Measurements from ENCODE around the gene CPN2.

The CPN2 gene

GRCh38 chr3:194389269-194389668, 38.1 kb upstream of the CPN2 start:
- TF ChIP-seq TAF1 (IDR thresholded peaks at IDR 0.05; ENCODE audit: borderline replicate concordance, low read depth, low read length) (no peak), POLR2AphosphoS5 (IDR thresholded peaks at IDR 0.05; ENCODE audit: low read depth, low read length) (no peak), POLR2A (IDR thresholded peaks at IDR 0.05; ENCODE audit: low read depth, low read length) (no peak)
- FAIRE-seq (no peak), DNase-seq (ENCODE audit: insufficient read length) (no peak)

GRCh38 chr3:194387926-194388418, 36.8 kb upstream of the CPN2 start:
- FAIRE-seq = no peak
- TF ChIP-seq TAF1 (IDR thresholded peaks at IDR 0.05; ENCODE audit: borderline replicate concordance, low read depth, low read length) (no peak), POLR2AphosphoS5 (IDR thresholded peaks at IDR 0.05; ENCODE audit: low read depth, low read length) (no peak), POLR2A (IDR thresholded peaks at IDR 0.05; ENCODE audit: low read depth, low read length) (no peak)
- no peak for DNase-seq (ENCODE audit: insufficient read length)

- FAIRE-seq = no peak
- TF ChIP-seq POLR2AphosphoS5 (IDR thresholded peaks at IDR 0.05; ENCODE audit: low read depth, low read length) = no peak
- TF ChIP-seq POLR2A (IDR thresholded peaks at IDR 0.05; ENCODE audit: low read depth, low read length) = no peak
- TF ChIP-seq TAF1 (IDR thresholded peaks at IDR 0.05; ENCODE audit: borderline replicate concordance, low read depth, low read length) = no peak
- DNase-seq (ENCODE audit: insufficient read length) = no peak
Observed at GRCh38 chr3:194387276-194387675, 36.1 kb upstream of the CPN2 start.

- FAIRE-seq (no peak), DNase-seq (ENCODE audit: insufficient read length) (no peak)
- TF ChIP-seq POLR2AphosphoS5 (IDR thresholded peaks at IDR 0.05; ENCODE audit: low read depth, low read length) (no peak), POLR2A (IDR thresholded peaks at IDR 0.05; ENCODE audit: low read depth, low read length) (no peak)
Observed at GRCh38 chr3:194386648-194387047, 35.5 kb upstream of the CPN2 start.

GRCh38 chr3:194386066-194386465, 34.9 kb upstream of the CPN2 start:
- FAIRE-seq (no peak), DNase-seq (ENCODE audit: insufficient read length) (no peak)
- TF ChIP-seq TAF1 (IDR thresholded peaks at IDR 0.05; ENCODE audit: borderline replicate concordance, low read depth, low read length) = no peak
- no peak for TF ChIP-seq POLR2AphosphoS5 (IDR thresholded peaks at IDR 0.05; ENCODE audit: low read depth, low read length)
- TF ChIP-seq POLR2A (IDR thresholded peaks at IDR 0.05; ENCODE audit: low read depth, low read length) = no peak

- no peak for FAIRE-seq
- TF ChIP-seq POLR2AphosphoS5 (IDR thresholded peaks at IDR 0.05; ENCODE audit: low read depth, low read length) (no peak), POLR2A (IDR thresholded peaks at IDR 0.05; ENCODE audit: low read depth, low read length) (no peak), TAF1 (IDR thresholded peaks at IDR 0.05; ENCODE audit: borderline replicate concordance, low read depth, low read length) (no peak)
Observed at GRCh38 chr3:194384569-194385001, 33.5 kb upstream of the CPN2 start.

GRCh38 chr3:194384156-194384555, 33.0 kb upstream of the CPN2 start:
- FAIRE-seq (no peak), DNase-seq (ENCODE audit: insufficient read length) (no peak)
- no peak for TF ChIP-seq POLR2A (IDR thresholded peaks at IDR 0.05; ENCODE audit: low read depth, low read length)
- TF ChIP-seq TAF1 (IDR thresholded peaks at IDR 0.05; ENCODE audit: borderline replicate concordance, low read depth, low read length) = no peak
- no peak for TF ChIP-seq POLR2AphosphoS5 (IDR thresholded peaks at IDR 0.05; ENCODE audit: low read depth, low read length)

More at GRCh38 chr3:194384569-194385001, 33.5 kb upstream of the CPN2 start:
- no peak for DNase-seq (ENCODE audit: insufficient read length)

- DNase-seq (ENCODE audit: insufficient read length) (no peak), FAIRE-seq (no peak)
- TF ChIP-seq TAF1 (IDR thresholded peaks at IDR 0.05; ENCODE audit: borderline replicate concordance, low read depth, low read length) (no peak), POLR2AphosphoS5 (IDR thresholded peaks at IDR 0.05; ENCODE audit: low read depth, low read length) (no peak), POLR2A (IDR thresholded peaks at IDR 0.05; ENCODE audit: low read depth, low read length) (no peak)
Observed at GRCh38 chr3:194383276-194383940, 32.3 kb upstream of the CPN2 start.

GRCh38 chr3:194382892-194383223, 31.7 kb upstream of the CPN2 start:
- no peak for TF ChIP-seq TAF1 (IDR thresholded peaks at IDR 0.05; ENCODE audit: borderline replicate concordance, low read depth, low read length)
- no peak for TF ChIP-seq POLR2A (IDR thresholded peaks at IDR 0.05; ENCODE audit: low read depth, low read length)
- TF ChIP-seq POLR2AphosphoS5 (IDR thresholded peaks at IDR 0.05; ENCODE audit: low read depth, low read length) = no peak
- DNase-seq (ENCODE audit: insufficient read length) (no peak), FAIRE-seq (no peak)

GRCh38 chr3:194382196-194382891, 31.2 kb upstream of the CPN2 start:
- no peak for FAIRE-seq
- DNase-seq (ENCODE audit: insufficient read length) = no peak
- TF ChIP-seq POLR2A (IDR thresholded peaks at IDR 0.05; ENCODE audit: low read depth, low read length) (no peak), POLR2AphosphoS5 (IDR thresholded peaks at IDR 0.05; ENCODE audit: low read depth, low read length) (no peak), TAF1 (IDR thresholded peaks at IDR 0.05; ENCODE audit: borderline replicate concordance, low read depth, low read length) (no peak)

- no peak for FAIRE-seq
- DNase-seq (ENCODE audit: insufficient read length) = no peak
- TF ChIP-seq POLR2AphosphoS5 (IDR thresholded peaks at IDR 0.05; ENCODE audit: low read depth, low read length) = no peak
- TF ChIP-seq TAF1 (IDR thresholded peaks at IDR 0.05; ENCODE audit: borderline replicate concordance, low read depth, low read length) = no peak
- no peak for TF ChIP-seq POLR2A (IDR thresholded peaks at IDR 0.05; ENCODE audit: low read depth, low read length)
Observed at GRCh38 chr3:194381460-194381875, 30.3 kb upstream of the CPN2 start.

GRCh38 chr3:194380326-194380725, 29.2 kb upstream of the CPN2 start:
- TF ChIP-seq POLR2A (IDR thresholded peaks at IDR 0.05; ENCODE audit: low read depth, low read length) (no peak), TAF1 (IDR thresholded peaks at IDR 0.05; ENCODE audit: borderline replicate concordance, low read depth, low read length) (no peak), POLR2AphosphoS5 (IDR thresholded peaks at IDR 0.05; ENCODE audit: low read depth, low read length) (no peak)
- FAIRE-seq (no peak), DNase-seq (ENCODE audit: insufficient read length) (no peak)

Data from GM12892 (cell line).